GM06990 (cell line): Measurements from ENCODE around the gene CCDC59.

Experiments used
- DNase-seq: peaks from one replicate; pipeline ENCODE4 v3.0.0-alpha.2; 2011; ENCODE audit not compliant: insufficient read length; ENCODE audit errors: extremely low read depth
- H3K27me3 ChIP-seq: replicated peaks from 2 replicates; pipeline ENCODE4 v1.6.0; 2011; ENCODE audit warnings: low read length; ENCODE audit not compliant: control insufficient read depth, insufficient read depth
- H3K36me3 ChIP-seq: 2 replicates; pipeline ENCODE4 v1.5.1; 2011; ENCODE audit warnings: low read length; ENCODE audit not compliant: control insufficient read depth, insufficient read depth
- H3K4me3 ChIP-seq: replicated peaks from 2 replicates; pipeline ENCODE4 v1.5.1; 2011; ENCODE audit warnings: low read depth, mild to moderate bottlenecking, control low read depth, low read length
- CTCF ChIP-seq: IDR thresholded peaks from 2 replicates; pipeline ENCODE4 v1.5.1; 2011; ENCODE audit warnings: low read length, control low read depth, mild to moderate bottlenecking, inconsistent platforms; ENCODE audit not compliant: insufficient read depth, poor library complexity, severe bottlenecking

Gene CCDC59

GRCh38 chr12:82327861-82328260 lies 30.3 kb downstream of the CCDC59 start:
- Histone ChIP-seq H3K27me3 (no peaks in the 10 kb centered on the region), H3K36me3 (no peaks in the 10 kb centered on the region), H3K4me3 (no peak overlapping the region)
- no peak for TF ChIP-seq CTCF
- DNase-seq, result no peak

- H3K4me3 ChIP-seq, result no peak overlapping the region
- TF ChIP-seq CTCF, result peak; percentile 47
- DNase-seq, result no peak
- no peaks in the 10 kb centered on the region for H3K27me3 ChIP-seq
- H3K36me3 ChIP-seq, result no peaks in the 10 kb centered on the region
These were observed 31.2 kb downstream of the CCDC59 start for GRCh38 chr12:82326905-82327503.

- DNase-seq, result no peak
- Histone ChIP-seq H3K36me3 (no peaks in the 10 kb centered on the region), H3K27me3 (no peaks in the 10 kb centered on the region), H3K4me3 (no peak overlapping the region)
- TF ChIP-seq CTCF, result no peak
These were observed 32.4 kb downstream of the CCDC59 start for GRCh38 chr12:82325540-82326336.

GRCh38 chr12:82319276-82319675 lies 38.9 kb downstream of the CCDC59 start:
- no peaks in the 10 kb centered on the region for H3K27me3 ChIP-seq
- H3K4me3 ChIP-seq, result no peak overlapping the region
- H3K36me3 ChIP-seq, result no peaks in the 10 kb centered on the region
- DNase-seq, result no peak
- no peak for TF ChIP-seq CTCF

GRCh38 chr12:82314406-82314892 lies 43.7 kb downstream of the CCDC59 start:
- H3K36me3 ChIP-seq, result no peaks in the 10 kb centered on the region
- H3K4me3 ChIP-seq, result no peak overlapping the region
- H3K27me3 ChIP-seq, result no peaks in the 10 kb centered on the region
- DNase-seq, result no peak
- TF ChIP-seq CTCF, result no peak
